ENCODE results near the gene PLEKHH3.
"Not testable (repeated sequence)": the region's sequence is repeated elsewhere in the genome, so short reads cannot be mapped to it uniquely, and the experiment has no call there.

The PLEKHH3 gene

GRCh38 chr17:42632949-42633444, 43.8 kb downstream of the PLEKHH3 start:
- peak; percentile 20 for DNase-seq (ENCODE audit: low read depth, low spot score)

GRCh38 chr17:42629411-42630009, 47.3 kb downstream of the PLEKHH3 start:
- no peak for DNase-seq (ENCODE audit: low read depth, low spot score)

- DNase-seq (ENCODE audit: low read depth, low spot score): peak; percentile 38
Measured at GRCh38 chr17:42627032-42627764, 49.6 kb downstream of the PLEKHH3 start.

GRCh38 chr17:42623732-42624596, 52.8 kb downstream of the PLEKHH3 start:
- no peak for DNase-seq (ENCODE audit: low read depth, low spot score)

- no peak for DNase-seq (ENCODE audit: low read depth, low spot score)
Measured at GRCh38 chr17:42623271-42623670, 53.5 kb downstream of the PLEKHH3 start.

GRCh38 chr17:42621987-42622386, 54.8 kb downstream of the PLEKHH3 start:
- DNase-seq (ENCODE audit: low read depth, low spot score): not testable (repeated sequence)

GRCh38 chr17:42618442-42619150, 58.2 kb downstream of the PLEKHH3 start:
- DNase-seq (ENCODE audit: low read depth, low spot score): peak; percentile 81

- no peak for DNase-seq (ENCODE audit: low read depth, low spot score)
Measured at GRCh38 chr17:42617956-42618431, 58.8 kb downstream of the PLEKHH3 start.
